Inferior parietal cortex (tissue), 1 donor: ENCODE results near the gene CEP170B.
"Not testable (repeated sequence)": the region's sequence is repeated elsewhere in the genome, so short reads cannot be mapped to it uniquely, and the experiment has no call there.

ENCODE experiments used
- DNase-seq: peaks from one replicate; pipeline ENCODE4 v3.0.0-alpha.2; 2016; ENCODE audit errors: extremely low spot score

Gene CEP170B

GRCh38 chr14:104843442-104844305 is 21.4 kb upstream of the CEP170B start:
- no peak for DNase-seq

- peak; percentile 20 for DNase-seq
Measured at GRCh38 chr14:104844306-104845032, 20.6 kb upstream of the CEP170B start.

- no peak for DNase-seq
Measured at GRCh38 chr14:104845033-104845666, 19.9 kb upstream of the CEP170B start.

- no peak for DNase-seq
Measured at GRCh38 chr14:104845834-104846441, 19.1 kb upstream of the CEP170B start.

GRCh38 chr14:104852280-104852663 is 12.8 kb upstream of the CEP170B start:
- no peak for DNase-seq

GRCh38 chr14:104855532-104856090 is 9.5 kb upstream of the CEP170B start:
- no peak for DNase-seq

GRCh38 chr14:104856157-104856868 is 8.8 kb upstream of the CEP170B start:
- DNase-seq, result no peak

GRCh38 chr14:104856869-104857860 is 7.9 kb upstream of the CEP170B start:
- DNase-seq, result peak; percentile 61

- not testable (repeated sequence) for DNase-seq
Measured at GRCh38 chr14:104857931-104858330, 7.1 kb upstream of the CEP170B start.

GRCh38 chr14:104858811-104859426 is 6.1 kb upstream of the CEP170B start:
- DNase-seq, result no peak

- DNase-seq, result no peak
Measured at GRCh38 chr14:104859900-104860299, 5.2 kb upstream of the CEP170B start.

- DNase-seq, result no peak
Measured at GRCh38 chr14:104860414-104860813, 4.7 kb upstream of the CEP170B start.

GRCh38 chr14:104863131-104863862 is 1.8 kb upstream of the CEP170B start:
- no peak for DNase-seq

GRCh38 chr14:104863923-104864266 is 1.2 kb upstream of the CEP170B start:
- DNase-seq, result no peak

- DNase-seq, result no peak
Measured at GRCh38 chr14:104864267-104865080, 594 bp upstream of the CEP170B start.

- DNase-seq, result peak; percentile 7
Measured at GRCh38 chr14:104865631-104866441, 768 bp downstream of the CEP170B start.
